Ishikawa (cell line): ENCODE data around the gene MAD1L1.

Experiments used
- TF ChIP-seq, protein P1 (sequence below): IDR thresholded peaks from 2 replicates; pipeline ENCODE4 v1.6.1; 2012
- TF ChIP-seq, protein P2 (sequence below): IDR thresholded peaks from 2 replicates; pipeline ENCODE4 v1.6.1; 2012

DNA sequence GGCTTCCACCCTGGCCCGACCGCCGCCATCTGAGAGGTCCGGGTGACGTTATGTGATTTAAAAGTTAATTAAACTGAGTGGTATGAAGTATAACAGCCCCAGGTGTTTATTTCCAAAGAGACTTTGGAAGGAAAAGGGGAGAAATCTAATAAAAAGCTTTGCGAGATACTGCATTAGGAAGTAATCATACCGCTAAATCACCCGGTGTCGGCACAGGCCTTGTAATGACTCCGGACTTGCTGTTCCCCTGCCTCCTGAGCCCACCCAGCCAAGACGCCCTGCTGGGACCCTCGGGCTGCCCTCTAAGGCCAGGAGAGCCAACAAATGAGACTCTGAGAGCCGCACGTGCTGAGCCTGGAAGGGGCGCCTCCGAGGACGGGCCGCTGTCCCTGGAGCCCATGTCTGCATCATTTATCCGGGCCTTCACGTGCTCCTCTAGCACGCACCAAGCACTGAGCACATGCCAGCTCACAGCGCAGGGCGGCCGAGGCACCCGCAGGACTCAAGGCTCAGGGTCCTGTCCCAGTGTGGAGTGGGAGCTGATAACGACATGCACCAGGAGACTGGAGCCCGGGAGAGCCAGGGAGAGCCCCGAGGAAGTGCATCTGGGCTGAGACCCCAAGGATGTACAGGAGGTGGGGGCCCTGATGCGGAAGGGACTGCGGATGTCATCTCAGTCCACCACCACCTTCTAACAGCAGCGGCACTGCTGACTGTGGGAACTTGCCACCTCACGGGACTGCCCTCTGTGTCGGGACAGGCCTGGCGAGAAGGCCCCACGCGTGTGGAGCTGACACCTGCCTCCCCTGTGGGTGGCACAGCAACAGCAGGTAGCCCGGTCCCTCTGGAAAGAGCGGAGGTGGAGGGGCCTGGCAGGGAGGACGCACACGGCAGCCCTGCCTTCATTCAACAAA is 380.0 kb downstream of the MAD1L1 start:
- TF ChIP-seq, protein P1, sequence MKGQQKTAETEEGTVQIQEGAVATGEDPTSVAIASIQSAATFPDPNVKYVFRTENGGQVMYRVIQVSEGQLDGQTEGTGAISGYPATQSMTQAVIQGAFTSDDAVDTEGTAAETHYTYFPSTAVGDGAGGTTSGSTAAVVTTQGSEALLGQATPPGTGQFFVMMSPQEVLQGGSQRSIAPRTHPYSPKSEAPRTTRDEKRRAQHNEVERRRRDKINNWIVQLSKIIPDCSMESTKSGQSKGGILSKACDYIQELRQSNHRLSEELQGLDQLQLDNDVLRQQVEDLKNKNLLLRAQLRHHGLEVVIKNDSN, result no peak
- TF ChIP-seq, protein P2, sequence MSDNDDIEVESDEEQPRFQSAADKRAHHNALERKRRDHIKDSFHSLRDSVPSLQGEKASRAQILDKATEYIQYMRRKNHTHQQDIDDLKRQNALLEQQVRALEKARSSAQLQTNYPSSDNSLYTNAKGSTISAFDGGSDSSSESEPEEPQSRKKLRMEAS, result no peak
